Smooth muscle cell (in vitro differentiated cells): ENCODE results near the gene CDC45. TPM values are rescaled to one million over a fixed set of nuclear protein-coding genes. Genes with fewer than 3 reads are reported as not detected.

ENCODE experiments used
- DNase-seq: peaks from one replicate; lab custom pipeline; 2025; ENCODE audit not compliant: unreplicated experiment; lab: John Stamatoyannopoulos, UW
- H2AFZ ChIP-seq: fragments of 200-600 bp; sonication (generic); 2 replicates; pipeline ENCODE4 v1.6.0; 2016; ENCODE audit warnings: antibody characterized with exemption, low read depth, mild to moderate bottlenecking
- H3F3A ChIP-seq: fragments of 200-600 bp; sonication (generic); 2 replicates; pipeline ENCODE4 v1.6.0; 2017; ENCODE audit warnings: antibody characterized with exemption, low read depth
- H3K27ac ChIP-seq: fragments of 200-600 bp; sonication (generic); 2 replicates; pipeline ENCODE4 v1.5.1; 2016; ENCODE audit warnings: low read depth, mild to moderate bottlenecking
- H3K27me3 ChIP-seq: fragments of 200-600 bp; sonication (generic); 2 replicates; pipeline ENCODE4 v1.6.1; 2016; ENCODE audit warnings: low read depth, mild to moderate bottlenecking
- H3K36me3 ChIP-seq: fragments of 200-600 bp; sonication (generic); 2 replicates; pipeline ENCODE4 v1.5.1; 2016; ENCODE audit warnings: low read depth
- H3K4me1 ChIP-seq: fragments of 200-600 bp; sonication (generic); 2 replicates; pipeline ENCODE4 v1.5.1; 2016; ENCODE audit warnings: low read depth
- H3K4me2 ChIP-seq: fragments of 200-600 bp; sonication (generic); 2 replicates; pipeline ENCODE4 v1.6.0; 2016; ENCODE audit warnings: mild to moderate bottlenecking
- H3K4me3 ChIP-seq: fragments of 200-600 bp; sonication (generic); 2 replicates; pipeline ENCODE4 v1.5.1; 2016; ENCODE audit warnings: mild to moderate bottlenecking
- H3K79me2 ChIP-seq: fragments of 200-600 bp; sonication (generic); 2 replicates; pipeline ENCODE4 v1.6.0; 2016; ENCODE audit warnings: low read depth, mild to moderate bottlenecking
- H3K9ac ChIP-seq: fragments of 200-600 bp; sonication (generic); 2 replicates; pipeline ENCODE4 v1.6.0; 2016; ENCODE audit warnings: low read depth
- H3K9me3 ChIP-seq: fragments of 200-600 bp; sonication (generic); replicated peaks from 2 replicates; pipeline ENCODE4 v1.5.1; 2016; ENCODE audit warnings: low read depth
- H4K20me1 ChIP-seq: fragments of 200-600 bp; sonication (generic); 2 replicates; pipeline ENCODE4 v1.6.0; 2016; ENCODE audit warnings: low read depth
- CTCF ChIP-seq: fragments of 200-600 bp; sonication (generic); IDR thresholded peaks from 2 replicates; pipeline ENCODE4 v1.5.1; 2017; ENCODE audit warnings: borderline replicate concordance, mild to moderate bottlenecking, antibody characterized with exemption; ENCODE audit not compliant: insufficient read depth, poor library complexity, severe bottlenecking
- WGBS: methylation state at CpG from one replicate; pipeline ENCODE4 v1.1.7; 2016; ENCODE audit warnings: low lambda C conversion rate; 5-methylcytosine and 5-hydroxymethylcytosine counted together
- polyA plus RNA-seq: library from polyadenylated mRNA; unstranded; fragments of >200 nt; fragmentation: Nextera tagmentation; extraction: Ambion mirVana; gene quantifications from 2 replicates; pipeline ENCODE4 v1.2.1, GENCODE V29; 2016
- total RNA-seq: library from RNA; depleted of rRNA; stranded (reverse); fragments of >200 nt; gene quantifications from 2 replicates; pipeline ENCODE4 v1.2.3, GENCODE V29; 2014

CDC45 gene
- total and polyA plus RNA-seq, 2 experiments from 2014 or later = 9.3 to 13.7 TPM

GRCh38 chr22:19469421-19469820, 10.3 kb upstream of the CDC45 start:
- no peak overlapping the region for H3K4me3 ChIP-seq
- H3K9ac ChIP-seq = no peak overlapping the region
- DNase-seq = no peak
- TF ChIP-seq CTCF = no peak
- H3K36me3 ChIP-seq = no peaks in the 10 kb centered on the region
- H3K27ac ChIP-seq = no peak overlapping the region
- H3F3A ChIP-seq = no peaks in the 10 kb centered on the region
- H4K20me1 ChIP-seq = peaks cover 47% of the 10 kb centered on the region
- H3K4me1 ChIP-seq = no peaks in the 10 kb centered on the region
- peaks cover 4% of the 10 kb centered on the region for H3K79me2 ChIP-seq
- 94% methylated on average over 7 of the region's 7 CpGs for WGBS
- H2AFZ ChIP-seq = no peak overlapping the region
- H3K27me3 ChIP-seq = no peaks in the 10 kb centered on the region
- H3K4me2 ChIP-seq = no peak overlapping the region
- no peaks in the 10 kb centered on the region for H3K9me3 ChIP-seq

GRCh38 chr22:19470010-19470409, 9.7 kb upstream of the CDC45 start:
- Histone ChIP-seq H3K27me3 (no peaks in the 10 kb centered on the region), H3K4me1 (no peaks in the 10 kb centered on the region), H4K20me1 (peaks cover 44% of the 10 kb centered on the region), H3K9ac (no peak overlapping the region), H3K4me3 (no peak overlapping the region), H2AFZ (no peak overlapping the region), H3K36me3 (no peaks in the 10 kb centered on the region), H3K4me2 (no peak overlapping the region), H3K79me2 (peaks cover 9% of the 10 kb centered on the region), H3K9me3 (no peaks in the 10 kb centered on the region), H3F3A (no peaks in the 10 kb centered on the region), H3K27ac (no peak overlapping the region)
- 100% methylated on average over 2 of the region's 2 CpGs for WGBS
- no peak for TF ChIP-seq CTCF
- no peak for DNase-seq

- H3K9me3 ChIP-seq = no peaks in the 10 kb centered on the region
- H3K27ac ChIP-seq = no peak overlapping the region
- no peak for TF ChIP-seq CTCF
- no peak for DNase-seq
- no peak overlapping the region for H3K4me2 ChIP-seq
- no peak overlapping the region for H2AFZ ChIP-seq
- 94% methylated on average over 11 of the region's 11 CpGs for WGBS
- no peaks in the 10 kb centered on the region for H3K4me1 ChIP-seq
- peaks cover 59% of the 10 kb centered on the region for H4K20me1 ChIP-seq
- peaks cover 24% of the 10 kb centered on the region for H3K79me2 ChIP-seq
- H3F3A ChIP-seq = no peaks in the 10 kb centered on the region
- H3K4me3 ChIP-seq = no peak overlapping the region
- H3K9ac ChIP-seq = no peak overlapping the region
- H3K36me3 ChIP-seq = no peaks in the 10 kb centered on the region
- H3K27me3 ChIP-seq = no peaks in the 10 kb centered on the region
Observed at GRCh38 chr22:19471572-19471971, 8.1 kb upstream of the CDC45 start.

- H3K9ac ChIP-seq = no peak overlapping the region
- 96% methylated on average over 8 of the region's 8 CpGs for WGBS
- no peaks in the 10 kb centered on the region for H3K9me3 ChIP-seq
- H3K79me2 ChIP-seq = peaks cover 30% of the 10 kb centered on the region
- H3K27ac ChIP-seq = no peak overlapping the region
- no peaks in the 10 kb centered on the region for H3K36me3 ChIP-seq
- no peaks in the 10 kb centered on the region for H3K27me3 ChIP-seq
- H3K4me3 ChIP-seq = no peak overlapping the region
- TF ChIP-seq CTCF = no peak
- DNase-seq = no peak
- H3K4me2 ChIP-seq = no peak overlapping the region
- peaks cover 65% of the 10 kb centered on the region for H4K20me1 ChIP-seq
- H3F3A ChIP-seq = no peaks in the 10 kb centered on the region
- H2AFZ ChIP-seq = no peak overlapping the region
- no peaks in the 10 kb centered on the region for H3K4me1 ChIP-seq
Observed at GRCh38 chr22:19472233-19472632, 7.5 kb upstream of the CDC45 start.
